ENCODE results near the gene OTOA.
A peak's percentile ranks its signal among the peaks of the same experiment; 100 is the strongest.
"Not testable (repeated sequence)": the region's sequence is repeated elsewhere in the genome, so short reads cannot be mapped to it uniquely, and the experiment has no call there.

The OTOA gene

GRCh38 chr16:21683184-21683583 lies 19.4 kb downstream of the OTOA start:
- no peak for DNase-seq

GRCh38 chr16:21684199-21684598 lies 20.4 kb downstream of the OTOA start:
- DNase-seq, result peak; percentile 53 to 62

- DNase-seq, result no peak
These were observed 21.3 kb downstream of the OTOA start for GRCh38 chr16:21685034-21685455.

- DNase-seq, result no peak
These were observed 25.3 kb downstream of the OTOA start for GRCh38 chr16:21689107-21689506.

- not testable (repeated sequence) for DNase-seq
These were observed 27.2 kb downstream of the OTOA start for GRCh38 chr16:21690967-21691366.

- no peak for DNase-seq
These were observed 30.8 kb downstream of the OTOA start for GRCh38 chr16:21694609-21695008.

- no peak for DNase-seq
These were observed 33.3 kb downstream of the OTOA start for GRCh38 chr16:21697032-21697431.

- no peak for DNase-seq
These were observed 34.6 kb downstream of the OTOA start for GRCh38 chr16:21698169-21699032.

- no peak for DNase-seq
These were observed 37.5 kb downstream of the OTOA start for GRCh38 chr16:21701271-21701670.

GRCh38 chr16:21702276-21702675 lies 38.5 kb downstream of the OTOA start:
- DNase-seq, result no peak

GRCh38 chr16:21703156-21703555 lies 39.4 kb downstream of the OTOA start:
- DNase-seq, result no peak

- DNase-seq, result no peak
These were observed 39.9 kb downstream of the OTOA start for GRCh38 chr16:21703589-21704174.

GRCh38 chr16:21704266-21704665 lies 40.5 kb downstream of the OTOA start:
- DNase-seq, result no peak

GRCh38 chr16:21704733-21705132 lies 41.0 kb downstream of the OTOA start:
- DNase-seq, result no peak

GRCh38 chr16:21708533-21709115 lies 44.9 kb downstream of the OTOA start:
- peak; percentile 88 to 93 for DNase-seq

- DNase-seq, result no peak
These were observed 47.2 kb downstream of the OTOA start for GRCh38 chr16:21710938-21711337.

GRCh38 chr16:21713549-21714368 lies 50.0 kb downstream of the OTOA start:
- no peak for DNase-seq

GRCh38 chr16:21714369-21714618 lies 50.5 kb downstream of the OTOA start:
- DNase-seq, result not testable (repeated sequence)

GRCh38 chr16:21717608-21718007 lies 53.8 kb downstream of the OTOA start:
- no peak for DNase-seq

GRCh38 chr16:21719283-21719682 lies 55.5 kb downstream of the OTOA start:
- DNase-seq, result no peak

GRCh38 chr16:21720533-21720932 lies 56.8 kb downstream of the OTOA start:
- no peak for DNase-seq

GRCh38 chr16:21722771-21723455 lies 59.1 kb downstream of the OTOA start:
- DNase-seq, result no peak

GRCh38 chr16:21723532-21723931 lies 59.8 kb downstream of the OTOA start:
- DNase-seq, result no peak

Data from stimulated activated CD4-positive, alpha-beta T cell treated with anti-CD3 and anti-CD28 coated beads, Interleukin-2, amount 100 ng/mL, for 48 hours (primary cell).